ENCODE data around the gene PTPN22. TPM values are rescaled to one million over a fixed set of nuclear protein-coding genes. Genes with fewer than 3 reads are reported as not detected.
"Not testable (repeated sequence)": the region's sequence is repeated elsewhere in the genome, so short reads cannot be mapped to it uniquely, and the experiment has no call there.

Gene PTPN22
- polyA plus RNA-seq, 1 donor (not counting 4 experiments of a cell fraction or from before 2014, with no cell fraction given): 0.39 TPM

DNA sequence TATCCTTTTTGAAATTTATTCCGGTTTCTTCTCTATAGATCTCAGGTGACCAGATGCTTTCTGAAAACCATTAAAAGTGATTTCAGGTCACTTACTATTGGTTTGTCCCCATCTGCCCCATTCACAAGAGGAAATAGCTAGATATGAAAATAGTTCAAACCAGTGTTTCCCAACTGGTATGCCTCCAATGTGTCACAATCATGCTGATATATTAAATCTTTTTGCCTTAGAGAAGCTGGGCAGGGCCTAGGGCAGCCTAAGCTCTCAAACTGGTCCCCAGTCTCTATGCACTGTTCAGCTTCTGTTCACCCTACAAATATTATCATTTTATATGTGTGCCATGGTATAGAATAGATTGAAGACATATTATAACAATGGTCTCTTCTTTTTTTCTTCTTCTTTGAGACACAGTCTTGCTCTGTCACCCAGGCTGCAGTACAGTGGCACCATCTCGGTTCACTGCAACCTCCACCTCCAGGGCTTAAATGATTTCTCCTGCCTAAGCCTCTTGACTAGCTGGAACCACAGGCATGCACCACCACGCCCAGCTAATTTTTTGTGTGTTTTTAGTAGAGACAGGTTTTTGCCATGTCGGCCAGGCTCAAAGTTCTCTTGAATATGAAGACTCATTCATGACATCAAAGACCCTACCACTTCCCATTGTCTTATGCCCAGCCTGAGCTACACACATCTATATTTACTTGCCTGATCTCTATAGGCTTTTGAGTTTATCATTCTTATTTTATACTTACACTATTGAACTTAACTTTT is 15.7 kb downstream of the PTPN22 start:
- Histone ChIP-seq H3K4me1 (ENCODE audit: control insufficient read depth, extremely low read depth, insufficient read depth, low read length) (peaks cover 26% of the 10 kb centered on the region), H3K27me3 (ENCODE audit: control insufficient read depth, extremely low read depth, insufficient read depth, low read length) (no peaks in the 10 kb centered on the region), H3K4me3 (ENCODE audit: control insufficient read depth in 2 of 3, extremely low read depth in 1 of 3, insufficient read depth in 2 of 3, low read depth in 1 of 3, low read length in 3 of 3) (no peak overlapping the region), H3K9me3 (ENCODE audit: control insufficient read depth, low read depth, low read length) (no peaks in the 10 kb centered on the region), H3K36me3 (ENCODE audit: control insufficient read depth in 2 of 2, extremely low read depth in 1 of 2, insufficient read depth in 2 of 2, low read length in 2 of 2) (no peaks in the 10 kb centered on the region), H3K4me2 (ENCODE audit: control insufficient read depth, extremely low read depth, insufficient read depth, low read depth, low read length) (no peak overlapping the region), H3K27ac (ENCODE audit: control insufficient read depth, insufficient read depth, low read length) (no peak overlapping the region), H3K9ac (ENCODE audit: control insufficient read depth, extremely low read depth, insufficient read depth, low read length) (no peak overlapping the region), H4K20me1 (ENCODE audit: control insufficient read depth, extremely low read depth, insufficient read depth, low read length) (no peaks in the 10 kb centered on the region), H3K9me1 (ENCODE audit: control insufficient read depth, extremely low read depth, insufficient read depth, low read length) (no peaks in the 10 kb centered on the region), H2AFZ (ENCODE audit: control insufficient read depth, low read length) (peak overlapping the region; percentile 59), H3K79me2 (ENCODE audit: control insufficient read depth, insufficient read depth, low read length) (no peaks in the 10 kb centered on the region)
- DNase-seq (ENCODE audit: low read depth, low spot score): no peak
- TF ChIP-seq, protein P1, sequence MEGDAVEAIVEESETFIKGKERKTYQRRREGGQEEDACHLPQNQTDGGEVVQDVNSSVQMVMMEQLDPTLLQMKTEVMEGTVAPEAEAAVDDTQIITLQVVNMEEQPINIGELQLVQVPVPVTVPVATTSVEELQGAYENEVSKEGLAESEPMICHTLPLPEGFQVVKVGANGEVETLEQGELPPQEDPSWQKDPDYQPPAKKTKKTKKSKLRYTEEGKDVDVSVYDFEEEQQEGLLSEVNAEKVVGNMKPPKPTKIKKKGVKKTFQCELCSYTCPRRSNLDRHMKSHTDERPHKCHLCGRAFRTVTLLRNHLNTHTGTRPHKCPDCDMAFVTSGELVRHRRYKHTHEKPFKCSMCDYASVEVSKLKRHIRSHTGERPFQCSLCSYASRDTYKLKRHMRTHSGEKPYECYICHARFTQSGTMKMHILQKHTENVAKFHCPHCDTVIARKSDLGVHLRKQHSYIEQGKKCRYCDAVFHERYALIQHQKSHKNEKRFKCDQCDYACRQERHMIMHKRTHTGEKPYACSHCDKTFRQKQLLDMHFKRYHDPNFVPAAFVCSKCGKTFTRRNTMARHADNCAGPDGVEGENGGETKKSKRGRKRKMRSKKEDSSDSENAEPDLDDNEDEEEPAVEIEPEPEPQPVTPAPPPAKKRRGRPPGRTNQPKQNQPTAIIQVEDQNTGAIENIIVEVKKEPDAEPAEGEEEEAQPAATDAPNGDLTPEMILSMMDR (optimal IDR thresholded peaks at IDR 0.05 in 1 of 3, IDR thresholded peaks at IDR 0.05 in 1 of 3, conservative IDR thresholded peaks at IDR 0.05 in 1 of 3; ENCODE audit: extremely low read depth in 1 of 3, insufficient read depth in 2 of 3, low read length in 3 of 3): no peak
- no peak for TF ChIP-seq EZH2 (IDR thresholded peaks at IDR 0.05; ENCODE audit: low read length)
- dilution Hi-C loops (cut with MboI; ENCODE audit: extremely low pct_ligation_motif_present, low sequenced_read_pairs): no loop called here
- FAIRE-seq: no peak

DNA sequence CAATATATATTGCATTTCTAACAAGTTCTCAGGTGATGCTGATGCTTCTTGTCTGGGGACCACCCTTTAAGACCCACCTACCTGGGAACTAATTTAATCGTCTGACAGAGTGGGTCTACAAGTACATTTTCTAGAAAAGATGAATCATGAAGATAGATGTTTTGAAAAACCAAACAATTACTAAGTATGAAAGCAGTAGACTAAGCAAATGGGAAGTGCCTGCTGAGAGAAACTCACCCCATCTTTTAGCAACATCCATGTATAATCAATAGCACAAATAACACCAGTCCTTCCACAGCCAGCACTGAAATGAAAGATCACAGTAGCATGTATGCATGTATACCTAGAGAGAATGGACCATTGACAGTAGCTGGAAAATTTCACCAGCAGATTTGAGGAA is 17.3 kb downstream of the PTPN22 start:
- Histone ChIP-seq H3K9me1 (ENCODE audit: control insufficient read depth, extremely low read depth, insufficient read depth, low read length) (no peaks in the 10 kb centered on the region), H2AFZ (ENCODE audit: control insufficient read depth, low read length) (no peak overlapping the region), H3K9me3 (ENCODE audit: control insufficient read depth, low read depth, low read length) (no peaks in the 10 kb centered on the region), H3K79me2 (ENCODE audit: control insufficient read depth, insufficient read depth, low read length) (no peaks in the 10 kb centered on the region), H3K4me1 (ENCODE audit: control insufficient read depth, extremely low read depth, insufficient read depth, low read length) (peaks cover 11% of the 10 kb centered on the region), H3K9ac (ENCODE audit: control insufficient read depth, extremely low read depth, insufficient read depth, low read length) (no peak overlapping the region), H3K4me2 (ENCODE audit: control insufficient read depth, extremely low read depth, insufficient read depth, low read depth, low read length) (no peak overlapping the region), H4K20me1 (ENCODE audit: control insufficient read depth, extremely low read depth, insufficient read depth, low read length) (no peaks in the 10 kb centered on the region), H3K27ac (ENCODE audit: control insufficient read depth, insufficient read depth, low read length) (no peak overlapping the region), H3K4me3 (ENCODE audit: control insufficient read depth in 2 of 3, extremely low read depth in 1 of 3, insufficient read depth in 2 of 3, low read depth in 1 of 3, low read length in 3 of 3) (no peak overlapping the region), H3K36me3 (ENCODE audit: control insufficient read depth in 2 of 2, extremely low read depth in 1 of 2, insufficient read depth in 2 of 2, low read length in 2 of 2) (no peaks in the 10 kb centered on the region), H3K27me3 (ENCODE audit: control insufficient read depth, extremely low read depth, insufficient read depth, low read length) (no peaks in the 10 kb centered on the region)
- dilution Hi-C loops (cut with MboI; ENCODE audit: extremely low pct_ligation_motif_present, low sequenced_read_pairs): no loop called here
- TF ChIP-seq, protein P1 (optimal IDR thresholded peaks at IDR 0.05 in 1 of 3, IDR thresholded peaks at IDR 0.05 in 1 of 3, conservative IDR thresholded peaks at IDR 0.05 in 1 of 3; ENCODE audit: extremely low read depth in 1 of 3, insufficient read depth in 2 of 3, low read length in 3 of 3): no peak
- no peak for TF ChIP-seq EZH2 (IDR thresholded peaks at IDR 0.05; ENCODE audit: low read length)
- FAIRE-seq (no peak), DNase-seq (ENCODE audit: low read depth, low spot score) (no peak)

DNA sequence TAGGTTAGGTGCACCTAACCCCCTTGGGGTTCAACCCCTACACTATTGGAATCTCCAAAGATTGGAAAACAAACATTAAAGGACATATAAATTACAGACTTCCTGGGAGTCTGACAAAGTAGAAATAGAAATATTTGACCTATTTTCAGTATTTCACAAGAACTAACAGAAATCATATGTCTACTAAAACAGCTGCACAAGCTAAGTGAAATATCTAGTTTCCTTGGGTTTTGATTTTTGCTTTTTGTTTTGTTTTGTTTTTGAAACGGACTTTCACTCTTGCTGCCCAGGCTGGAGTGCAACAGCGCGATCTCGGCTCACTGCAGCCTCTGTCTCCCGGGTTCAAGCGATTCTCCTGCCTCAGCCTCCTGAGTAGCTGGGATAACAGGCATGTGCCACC is 18.8 kb downstream of the PTPN22 start:
- DNase-seq (ENCODE audit: low read depth, low spot score); H3K79me2 ChIP-seq (ENCODE audit: control insufficient read depth, insufficient read depth, low read length); H3K27ac ChIP-seq (ENCODE audit: control insufficient read depth, insufficient read depth, low read length); H3K9me1 ChIP-seq (ENCODE audit: control insufficient read depth, extremely low read depth, insufficient read depth, low read length); H3K9ac ChIP-seq (ENCODE audit: control insufficient read depth, extremely low read depth, insufficient read depth, low read length); FAIRE-seq; H3K4me2 ChIP-seq (ENCODE audit: control insufficient read depth, extremely low read depth, insufficient read depth, low read depth, low read length); H3K4me3 ChIP-seq (ENCODE audit: control insufficient read depth in 2 of 3, extremely low read depth in 1 of 3, insufficient read depth in 2 of 3, low read depth in 1 of 3, low read length in 3 of 3); H2AFZ ChIP-seq (ENCODE audit: control insufficient read depth, low read length); H4K20me1 ChIP-seq (ENCODE audit: control insufficient read depth, extremely low read depth, insufficient read depth, low read length); H3K36me3 ChIP-seq (ENCODE audit: control insufficient read depth in 2 of 2, extremely low read depth in 1 of 2, insufficient read depth in 2 of 2, low read length in 2 of 2); H3K9me3 ChIP-seq (ENCODE audit: control insufficient read depth, low read depth, low read length); dilution Hi-C loops (cut with MboI; ENCODE audit: extremely low pct_ligation_motif_present, low sequenced_read_pairs); H3K27me3 ChIP-seq (ENCODE audit: control insufficient read depth, extremely low read depth, insufficient read depth, low read length): not testable (repeated sequence)
- H3K4me1 ChIP-seq (ENCODE audit: control insufficient read depth, extremely low read depth, insufficient read depth, low read length): peaks cover 10% of the 10 kb centered on the region
